ENCODE measurements around the gene TMEM18.

The TMEM18 gene

GRCh38 chr2:631741-632140 lies 45.5 kb downstream of the TMEM18 start:
- TF ChIP-seq CREB1 (IDR thresholded peaks at IDR 0.05; ENCODE audit: low read depth) (no peak), REST (IDR thresholded peaks at IDR 0.05; ENCODE audit: low read depth) (no peak), USF1 (IDR thresholded peaks at IDR 0.05) (no peak), RAD21 (IDR thresholded peaks at IDR 0.05; ENCODE audit: low read depth) (no peak), TAF1 (IDR thresholded peaks at IDR 0.05; ENCODE audit: low read depth) (no peak), NFIC (IDR thresholded peaks at IDR 0.05) (no peak), TCF12 (IDR thresholded peaks at IDR 0.05; ENCODE audit: low read depth) (no peak), MAX (IDR thresholded peaks at IDR 0.05) (no peak), ZBTB7A (IDR thresholded peaks at IDR 0.05; ENCODE audit: low read depth) (no peak), FOXM1 (IDR thresholded peaks at IDR 0.05; ENCODE audit: borderline replicate concordance, low read depth) (no peak), EP300 (IDR thresholded peaks at IDR 0.05; ENCODE audit: borderline replicate concordance) (no peak), EGR1 (IDR thresholded peaks at IDR 0.05) (no peak), YY1 (IDR thresholded peaks at IDR 0.05; ENCODE audit: low read depth) (no peak)

GRCh38 chr2:630451-631320 lies 46.5 kb downstream of the TMEM18 start:
- no peak for TF ChIP-seq NFIC (IDR thresholded peaks at IDR 0.05)

GRCh38 chr2:629961-630360 lies 47.2 kb downstream of the TMEM18 start:
- TF ChIP-seq YY1 (IDR thresholded peaks at IDR 0.05; ENCODE audit: low read depth), result no peak
- no peak for TF ChIP-seq CREB1 (IDR thresholded peaks at IDR 0.05; ENCODE audit: low read depth)
- no peak for TF ChIP-seq TEAD4 (IDR thresholded peaks at IDR 0.05)
- no peak for TF ChIP-seq EP300 (IDR thresholded peaks at IDR 0.05; ENCODE audit: borderline replicate concordance)
- no peak for TF ChIP-seq EGR1 (IDR thresholded peaks at IDR 0.05)
- no peak for TF ChIP-seq TCF12 (IDR thresholded peaks at IDR 0.05; ENCODE audit: low read depth)

- no peak for TF ChIP-seq YY1 (IDR thresholded peaks at IDR 0.05; ENCODE audit: low read depth)
- no peak for TF ChIP-seq FOXM1 (IDR thresholded peaks at IDR 0.05; ENCODE audit: borderline replicate concordance, low read depth)
- no peak for TF ChIP-seq MAX (IDR thresholded peaks at IDR 0.05)
- TF ChIP-seq NFIC (IDR thresholded peaks at IDR 0.05), result no peak
- TF ChIP-seq ZBTB7A (IDR thresholded peaks at IDR 0.05; ENCODE audit: low read depth), result no peak
- TF ChIP-seq TAF1 (IDR thresholded peaks at IDR 0.05; ENCODE audit: low read depth), result no peak
- no peak for TF ChIP-seq CEBPB (IDR thresholded peaks at IDR 0.05)
- TF ChIP-seq REST (IDR thresholded peaks at IDR 0.05; ENCODE audit: low read depth), result no peak
Observed at GRCh38 chr2:628651-629050, 48.6 kb downstream of the TMEM18 start.

GRCh38 chr2:627926-628560 lies 49.2 kb downstream of the TMEM18 start:
- TF ChIP-seq CEBPB (IDR thresholded peaks at IDR 0.05) (no peak), EP300 (IDR thresholded peaks at IDR 0.05; ENCODE audit: borderline replicate concordance) (no peak), FOXM1 (IDR thresholded peaks at IDR 0.05; ENCODE audit: borderline replicate concordance, low read depth) (no peak), NFIC (IDR thresholded peaks at IDR 0.05) (no peak), EGR1 (IDR thresholded peaks at IDR 0.05) (no peak), REST (IDR thresholded peaks at IDR 0.05; ENCODE audit: low read depth) (no peak), MAX (IDR thresholded peaks at IDR 0.05) (no peak), CREB1 (IDR thresholded peaks at IDR 0.05; ENCODE audit: low read depth) (no peak), TEAD4 (IDR thresholded peaks at IDR 0.05) (no peak), USF1 (IDR thresholded peaks at IDR 0.05) (no peak), TCF12 (IDR thresholded peaks at IDR 0.05; ENCODE audit: low read depth) (no peak)

Data from Ishikawa (cell line).